GM12875 (cell line): ENCODE measurements around the gene OR1D5.

Source experiments
- H3K4me3 ChIP-seq: one replicate; pipeline ENCODE4 v1.5.1; 2011; ENCODE audit warnings: low read depth, low read length, control low read depth
- TF ChIP-seq, protein P1 (sequence below): IDR thresholded peaks from 2 replicates; pipeline ENCODE4 v1.5.1; 2011; ENCODE audit warnings: low read depth, mild to moderate bottlenecking, control low read depth, inconsistent platforms, low read length, moderate library complexity, borderline replicate concordance; ENCODE audit not compliant: insufficient read depth

OR1D5 gene

DNA sequence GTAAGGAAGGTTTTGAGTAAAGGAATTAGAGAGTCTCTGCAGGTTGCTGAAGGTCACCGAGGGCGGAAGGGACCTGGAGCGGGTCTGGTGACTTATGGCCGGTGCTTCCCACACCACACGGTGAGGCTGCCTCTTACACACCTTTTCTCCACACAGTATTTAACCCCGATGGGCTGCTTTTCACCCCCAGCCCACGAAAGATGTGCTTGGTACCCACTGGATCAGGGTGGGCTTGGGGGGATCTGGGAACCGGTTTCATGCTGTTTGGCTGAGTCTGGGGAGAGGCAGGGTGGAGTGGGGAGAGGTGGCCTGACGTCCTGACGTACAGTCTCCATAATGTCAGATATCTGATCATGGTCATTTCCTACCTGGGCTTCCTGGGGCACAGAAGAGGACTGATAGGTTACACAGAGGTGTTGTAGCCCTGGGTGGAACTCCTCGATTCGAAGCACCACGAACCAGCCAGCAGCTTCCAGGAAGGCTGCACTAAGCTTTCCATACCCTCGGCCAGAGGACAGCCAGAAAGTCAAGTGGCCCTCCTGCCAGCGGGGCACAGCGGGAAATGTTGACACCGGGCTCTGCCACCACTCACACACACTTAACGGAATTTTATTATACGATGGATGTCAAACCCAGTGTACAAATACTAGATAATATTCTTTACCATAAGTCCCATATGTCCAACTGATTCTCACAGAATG lies 34.0 kb downstream of the OR1D5 start:
- TF ChIP-seq, protein P1, sequence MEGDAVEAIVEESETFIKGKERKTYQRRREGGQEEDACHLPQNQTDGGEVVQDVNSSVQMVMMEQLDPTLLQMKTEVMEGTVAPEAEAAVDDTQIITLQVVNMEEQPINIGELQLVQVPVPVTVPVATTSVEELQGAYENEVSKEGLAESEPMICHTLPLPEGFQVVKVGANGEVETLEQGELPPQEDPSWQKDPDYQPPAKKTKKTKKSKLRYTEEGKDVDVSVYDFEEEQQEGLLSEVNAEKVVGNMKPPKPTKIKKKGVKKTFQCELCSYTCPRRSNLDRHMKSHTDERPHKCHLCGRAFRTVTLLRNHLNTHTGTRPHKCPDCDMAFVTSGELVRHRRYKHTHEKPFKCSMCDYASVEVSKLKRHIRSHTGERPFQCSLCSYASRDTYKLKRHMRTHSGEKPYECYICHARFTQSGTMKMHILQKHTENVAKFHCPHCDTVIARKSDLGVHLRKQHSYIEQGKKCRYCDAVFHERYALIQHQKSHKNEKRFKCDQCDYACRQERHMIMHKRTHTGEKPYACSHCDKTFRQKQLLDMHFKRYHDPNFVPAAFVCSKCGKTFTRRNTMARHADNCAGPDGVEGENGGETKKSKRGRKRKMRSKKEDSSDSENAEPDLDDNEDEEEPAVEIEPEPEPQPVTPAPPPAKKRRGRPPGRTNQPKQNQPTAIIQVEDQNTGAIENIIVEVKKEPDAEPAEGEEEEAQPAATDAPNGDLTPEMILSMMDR, result no peak
- H3K4me3 ChIP-seq, result no peak overlapping the region

- TF ChIP-seq, protein P1, result no peak
- no peak overlapping the region for H3K4me3 ChIP-seq
Measured at GRCh38 chr17:3027786-3028532, 35.4 kb downstream of the OR1D5 start.

DNA sequence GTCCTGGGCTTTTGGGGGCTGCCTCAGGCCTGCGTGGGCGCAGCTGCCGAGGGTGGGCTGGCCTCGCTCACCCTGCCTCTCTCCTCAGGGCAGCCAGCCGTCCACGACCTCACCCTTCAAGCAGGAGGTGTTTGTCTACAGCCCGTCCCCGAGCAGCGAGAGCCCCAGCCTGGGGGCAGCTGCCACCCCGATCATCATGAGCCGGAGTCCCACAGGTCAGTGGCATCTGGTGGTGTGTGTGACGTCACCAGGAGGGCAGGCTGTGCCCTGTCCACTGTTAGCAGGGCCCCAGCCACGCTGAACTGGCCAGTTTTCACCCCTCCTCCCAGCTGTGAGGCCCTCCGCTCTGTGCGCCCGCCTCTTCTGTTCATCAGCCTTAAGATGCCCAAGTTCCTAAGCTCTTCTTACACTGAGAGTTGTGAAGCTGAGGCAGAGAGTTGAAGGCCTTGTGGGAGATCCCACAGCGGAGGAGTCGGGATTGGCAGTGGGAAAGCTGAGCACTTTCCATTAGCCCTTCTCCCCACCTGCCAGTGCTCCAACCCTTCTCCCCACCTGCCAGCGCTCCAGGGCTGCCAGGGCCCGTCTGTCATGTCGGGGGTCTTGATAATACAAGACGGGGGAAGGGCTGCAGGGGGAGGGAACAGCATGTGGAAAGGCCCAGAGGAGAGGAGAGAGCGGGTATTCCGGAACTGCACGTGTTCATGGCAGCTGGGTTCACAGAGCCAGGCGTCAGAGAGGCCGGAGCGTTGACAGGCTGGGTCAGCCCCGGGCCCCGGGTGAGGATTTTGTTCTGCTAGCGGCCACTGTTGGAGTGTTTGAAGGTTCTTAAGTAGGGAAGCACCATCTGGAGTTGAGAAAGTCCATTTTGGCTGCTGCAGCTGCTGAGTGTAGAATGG lies 36.3 kb downstream of the OR1D5 start:
- TF ChIP-seq, protein P1, result no peak
- H3K4me3 ChIP-seq, result no peak overlapping the region

GRCh38 chr17:3026125-3026855 lies 37.1 kb downstream of the OR1D5 start:
- H3K4me3 ChIP-seq, result no peak overlapping the region
- TF ChIP-seq, protein P1, result no peak

- TF ChIP-seq, protein P1, result no peak
- no peak overlapping the region for H3K4me3 ChIP-seq
Measured at GRCh38 chr17:3025421-3026124, 37.8 kb downstream of the OR1D5 start.

GRCh38 chr17:3024346-3024745 lies 39.1 kb downstream of the OR1D5 start:
- H3K4me3 ChIP-seq, result no peak overlapping the region
- TF ChIP-seq, protein P1, result no peak
